Measurements from ENCODE around the gene NABP2.

Gene NABP2

GRCh38 chr12:56213878-56214277 is 10.3 kb upstream of the NABP2 start:
- no peak for DNase-seq (ENCODE audit: low spot score)

DNA sequence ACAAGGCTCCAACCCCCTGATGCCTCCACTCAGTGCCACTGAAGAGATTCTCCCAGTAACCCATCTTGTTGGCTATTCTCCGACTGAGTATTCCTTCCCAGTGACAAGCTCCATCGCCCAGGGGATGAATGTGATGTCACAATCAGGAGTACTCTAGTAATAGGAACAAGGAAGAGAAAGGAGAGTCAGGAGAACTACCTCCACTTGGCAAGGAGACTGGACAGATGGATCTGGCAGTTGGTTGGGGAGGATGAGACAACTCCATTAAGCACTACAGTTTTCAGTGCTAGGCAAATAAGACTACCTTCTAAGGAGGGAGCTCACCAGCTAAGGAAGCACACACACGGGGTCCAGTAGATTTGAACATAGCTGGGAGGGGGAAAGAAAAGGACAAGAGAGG is 7.7 kb upstream of the NABP2 start:
- DNase-seq (ENCODE audit: low spot score), result no peak

DNA sequence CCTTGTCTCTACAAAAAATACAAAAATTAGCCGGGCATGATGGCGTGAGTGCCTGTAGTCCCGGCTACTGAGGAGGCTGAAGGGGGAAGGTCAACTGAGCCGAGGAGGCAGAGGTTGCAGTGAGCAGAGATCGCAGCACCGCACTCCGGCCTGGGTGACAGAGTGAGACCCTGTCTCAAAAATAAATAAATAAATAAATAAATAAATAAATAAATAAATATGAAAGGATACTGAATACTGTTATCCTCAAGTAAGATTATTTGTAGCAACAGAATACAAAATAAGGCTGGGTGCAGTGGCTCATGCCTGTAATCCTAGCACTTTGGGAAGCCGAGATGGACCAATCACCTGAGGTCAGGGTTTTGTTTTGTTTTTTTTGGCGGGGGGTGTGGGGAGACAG is 4.3 kb upstream of the NABP2 start:
- no peak for DNase-seq (ENCODE audit: low spot score)

DNA sequence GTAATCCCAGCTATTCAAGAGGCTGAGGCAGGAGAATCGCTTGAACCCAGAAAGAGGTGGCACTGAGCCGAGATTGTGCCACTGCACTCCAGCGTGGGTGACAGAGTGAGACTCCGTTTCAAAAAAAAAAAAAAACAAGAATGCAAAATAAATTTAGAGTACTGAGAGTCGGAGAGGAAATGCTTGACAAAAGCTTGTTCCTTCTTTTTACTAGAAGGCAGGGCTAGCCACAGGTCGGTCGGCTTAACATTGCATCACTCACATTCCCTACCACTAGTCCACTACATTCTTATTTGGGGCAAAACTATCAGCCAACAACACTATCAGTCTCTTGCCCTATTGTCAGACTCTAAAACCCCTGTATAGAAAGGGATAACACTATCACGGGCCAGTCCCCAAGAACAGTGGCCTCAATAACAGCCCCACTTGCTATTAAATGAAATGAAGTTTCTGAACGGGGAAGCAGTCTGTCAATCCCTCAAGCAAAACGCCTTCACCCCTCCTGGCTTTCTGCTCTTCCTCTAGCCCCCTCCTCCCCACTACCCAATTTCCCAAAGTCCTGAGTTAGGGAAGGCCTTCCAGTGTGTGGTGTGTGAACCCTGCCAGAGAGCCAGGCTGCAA is 3.4 kb upstream of the NABP2 start:
- no peak for DNase-seq (ENCODE audit: low spot score)

GRCh38 chr12:56221232-56221756 is 2.8 kb upstream of the NABP2 start:
- peak; percentile 79 for DNase-seq (ENCODE audit: low spot score)

DNA sequence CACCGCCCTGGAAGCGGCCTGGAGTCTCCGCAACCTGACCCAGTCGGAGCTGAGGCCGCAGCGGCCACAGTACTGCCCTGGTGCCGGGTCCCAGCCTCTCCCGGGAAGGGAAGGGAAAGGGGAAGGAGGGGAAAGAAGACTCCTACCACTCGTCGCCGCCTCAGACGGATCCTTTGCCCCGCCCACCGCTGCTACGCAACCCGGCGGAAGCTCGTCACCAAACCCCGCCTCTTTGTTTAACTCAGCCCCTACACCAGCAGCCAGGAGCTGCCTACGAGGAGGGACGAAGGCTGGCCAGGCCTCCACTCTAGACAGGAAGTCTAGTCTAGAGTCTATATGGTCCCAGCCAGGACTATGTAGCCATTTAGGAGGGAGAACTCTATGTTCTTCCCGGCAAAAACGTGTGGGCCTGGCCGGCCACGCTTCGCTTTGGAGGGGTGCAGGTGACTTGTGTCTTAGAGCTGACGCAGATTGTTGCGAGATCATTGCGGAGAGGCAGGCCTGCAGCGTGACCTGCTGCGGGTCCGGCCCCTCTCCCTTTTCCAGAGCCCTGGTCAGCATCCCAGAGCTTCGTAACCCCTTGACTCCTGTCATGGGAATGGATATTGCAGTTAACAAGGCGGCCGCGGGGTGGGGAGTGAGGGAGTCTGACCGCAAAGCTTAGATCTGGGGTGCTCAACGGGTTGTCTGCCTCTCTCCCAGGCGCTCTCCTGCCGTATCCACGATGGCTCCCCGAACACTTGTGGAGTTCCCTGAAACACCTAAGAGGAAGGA is 2.2 kb upstream of the NABP2 start, which contains the start of gene RNF41:
TSS of gene RNF41 (minus strand) at position 166 of the 774 bp plus-strand sequence. CDS start 7,875 bp downstream, outside the sequence.
- peak; percentile 96 for DNase-seq (ENCODE audit: low spot score)

GRCh38 chr12:56222531-56222895 is 1.6 kb upstream of the NABP2 start:
- DNase-seq (ENCODE audit: low spot score), result no peak

GRCh38 chr12:56223571-56224101 is 506 bp upstream of the NABP2 start:
- no peak for DNase-seq (ENCODE audit: low spot score)

DNA sequence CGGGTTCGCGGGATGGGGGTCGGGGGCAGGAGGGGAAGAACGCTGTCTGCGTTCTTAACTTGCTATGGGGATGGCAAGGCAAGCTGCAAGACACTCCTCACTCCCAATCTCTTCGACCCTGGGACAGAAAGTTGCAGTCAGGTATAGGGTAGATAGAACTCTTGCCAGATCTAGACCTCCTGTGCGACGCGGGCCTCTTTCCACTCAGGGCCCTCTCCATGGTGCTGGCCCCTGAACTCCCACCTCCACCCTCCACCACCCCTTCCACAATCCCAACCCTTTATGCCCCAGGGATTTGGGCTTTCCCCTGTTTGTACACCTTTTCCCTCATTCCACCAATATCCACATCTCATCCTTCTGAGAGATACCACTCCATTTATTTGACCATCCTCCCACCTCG is 812 bp downstream of the NABP2 start:
- DNase-seq (ENCODE audit: low spot score), result no peak

- no peak for DNase-seq (ENCODE audit: low spot score)
Observed at GRCh38 chr12:56229082-56229481, 4.9 kb downstream of the NABP2 start.

DNA sequence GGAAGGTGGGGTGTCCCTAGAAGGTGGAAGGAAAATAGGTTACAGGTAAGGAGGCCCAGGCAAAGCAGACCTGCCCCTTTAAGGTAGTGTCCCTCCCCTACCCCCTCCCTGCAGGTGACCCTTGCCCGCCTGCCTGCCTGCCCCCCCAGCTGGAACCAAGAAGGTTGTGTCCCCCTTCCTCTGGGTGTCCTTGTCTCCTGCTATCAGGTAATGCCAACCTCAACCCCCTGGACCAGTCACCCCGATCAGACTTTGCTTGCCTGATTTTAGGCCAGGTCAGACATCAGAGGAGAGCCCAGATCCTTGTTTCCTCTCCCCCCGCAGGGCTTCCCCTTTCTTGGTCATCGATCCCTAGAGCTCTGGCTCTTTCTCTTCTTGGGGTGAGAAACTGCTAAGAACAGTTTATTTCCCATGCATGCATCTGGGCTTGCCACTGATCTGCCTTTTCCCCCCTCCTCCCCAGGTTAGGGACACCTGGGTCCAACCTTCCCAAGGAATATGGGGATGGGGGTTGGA is 5.8 kb downstream of the NABP2 start, which contains the start of gene SLC39A5:
TSS of gene SLC39A5 (plus strand) at position 136 of the 516 bp plus-strand sequence. CDS start 1,224 bp downstream, outside the sequence.
- no peak for DNase-seq (ENCODE audit: low spot score)

DNA sequence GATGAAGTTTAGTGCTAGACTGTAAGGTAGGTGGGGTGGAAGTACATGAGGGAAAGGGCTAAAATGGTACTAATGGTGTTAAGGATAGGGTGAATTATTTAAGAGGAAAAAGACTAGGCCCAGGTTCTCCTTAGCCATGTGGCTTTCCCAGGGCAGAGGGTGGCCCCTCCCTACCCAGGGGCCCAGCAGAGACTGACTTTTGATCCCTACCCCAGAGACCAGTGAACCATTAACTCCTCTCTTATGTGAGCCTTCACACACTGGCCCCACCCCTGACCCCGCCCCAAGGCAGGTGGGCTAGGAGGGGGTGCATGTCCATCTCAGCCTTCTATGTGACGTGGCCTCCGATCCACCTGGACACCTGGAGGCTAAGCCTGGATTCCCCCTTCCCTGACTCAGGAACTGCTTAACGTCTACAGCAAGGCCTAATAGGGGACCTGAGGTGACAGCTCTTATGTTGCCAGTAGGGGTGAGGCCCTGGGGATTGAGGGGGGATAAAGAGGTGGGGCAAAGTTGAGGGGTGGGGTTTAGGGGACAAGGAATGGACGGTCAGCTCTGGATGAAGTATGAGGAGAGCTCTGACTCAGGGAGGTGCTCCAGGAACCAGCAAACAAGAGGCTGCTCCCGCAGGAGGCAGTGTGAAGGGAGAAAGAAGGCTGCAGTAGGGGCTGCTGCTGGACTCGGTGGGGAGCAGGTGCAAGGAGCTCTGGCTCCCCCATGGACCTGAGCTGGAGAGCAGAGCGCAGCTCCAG is 6.5 kb downstream of the NABP2 start:
- DNase-seq (ENCODE audit: low spot score), result peak; percentile 40

- DNase-seq (ENCODE audit: low spot score), result no peak
Observed at GRCh38 chr12:56231184-56231582, 7.0 kb downstream of the NABP2 start.

DNA sequence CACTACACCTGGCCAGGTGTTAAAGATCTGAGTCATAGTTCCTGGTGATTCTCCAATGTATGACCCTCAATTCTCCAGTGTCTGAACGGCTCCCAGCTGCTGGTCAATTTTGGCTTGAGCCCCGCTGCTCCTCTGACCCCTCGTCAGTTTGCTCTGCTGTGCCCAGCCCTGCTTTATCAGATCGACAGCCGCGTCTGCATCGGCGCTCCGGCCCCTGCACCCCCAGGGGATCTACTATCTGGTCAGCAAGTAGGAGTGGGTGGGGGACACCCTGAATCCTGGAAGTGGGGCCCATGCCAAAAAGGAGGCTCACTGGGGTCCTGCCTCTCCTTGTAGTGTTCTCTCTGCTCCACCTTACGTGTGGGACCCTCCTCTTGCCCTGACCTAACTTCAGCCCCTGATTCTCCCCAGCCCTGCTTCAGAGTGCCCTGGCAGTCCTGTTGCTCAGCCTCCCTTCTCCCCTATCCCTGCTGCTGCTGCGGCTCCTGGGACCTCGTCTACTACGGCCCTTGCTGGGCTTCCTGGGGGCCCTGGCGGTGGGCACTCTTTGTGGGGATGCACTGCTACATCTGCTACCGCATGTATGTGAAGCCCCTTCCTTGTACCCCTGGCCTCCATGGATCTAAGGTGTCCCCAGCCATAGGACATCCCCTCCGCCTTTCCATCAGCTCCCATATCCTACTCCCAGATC is 10.7 kb downstream of the NABP2 start:
- no peak for DNase-seq (ENCODE audit: low spot score)

DNA sequence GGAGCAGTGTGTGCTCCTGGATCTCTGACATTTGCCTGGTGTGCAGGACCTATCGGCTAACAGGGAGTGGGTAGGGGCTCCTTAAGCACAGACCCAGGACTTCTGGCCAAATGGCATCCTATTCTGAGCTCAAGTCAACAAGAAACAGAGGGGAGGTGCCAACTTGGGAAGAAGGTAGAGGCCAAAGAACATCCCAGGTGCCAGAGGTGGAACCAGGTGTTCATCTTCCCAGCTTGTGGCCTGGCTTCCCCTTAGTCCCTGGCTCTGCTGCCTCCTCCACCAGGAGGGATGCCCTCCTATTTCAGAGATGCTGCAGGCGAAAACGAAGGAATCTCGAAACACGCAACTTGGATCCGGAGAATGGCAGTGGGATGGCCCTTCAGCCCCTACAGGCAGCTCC is 11.9 kb downstream of the NABP2 start:
- no peak for DNase-seq (ENCODE audit: low spot score)

DNA sequence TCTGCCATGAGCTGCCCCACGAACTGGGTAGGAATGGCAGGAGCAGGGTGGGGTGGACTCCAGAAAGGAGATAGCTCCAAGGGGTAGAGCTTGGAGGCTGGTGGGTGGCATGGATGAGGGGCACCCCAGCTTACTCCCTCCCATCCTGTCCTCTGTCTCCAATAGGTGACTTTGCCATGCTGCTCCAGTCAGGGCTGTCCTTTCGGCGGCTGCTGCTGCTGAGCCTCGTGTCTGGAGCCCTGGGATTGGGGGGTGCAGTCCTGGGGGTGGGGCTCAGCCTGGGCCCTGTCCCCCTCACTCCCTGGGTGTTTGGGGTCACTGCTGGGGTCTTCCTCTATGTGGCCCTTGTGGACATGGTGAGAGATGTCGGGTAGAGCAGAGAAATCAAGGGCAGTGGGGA is 12.8 kb downstream of the NABP2 start:
- DNase-seq (ENCODE audit: low spot score), result no peak

GRCh38 chr12:56237552-56237951 is 13.4 kb downstream of the NABP2 start:
- DNase-seq (ENCODE audit: low spot score), result no peak

DNA sequence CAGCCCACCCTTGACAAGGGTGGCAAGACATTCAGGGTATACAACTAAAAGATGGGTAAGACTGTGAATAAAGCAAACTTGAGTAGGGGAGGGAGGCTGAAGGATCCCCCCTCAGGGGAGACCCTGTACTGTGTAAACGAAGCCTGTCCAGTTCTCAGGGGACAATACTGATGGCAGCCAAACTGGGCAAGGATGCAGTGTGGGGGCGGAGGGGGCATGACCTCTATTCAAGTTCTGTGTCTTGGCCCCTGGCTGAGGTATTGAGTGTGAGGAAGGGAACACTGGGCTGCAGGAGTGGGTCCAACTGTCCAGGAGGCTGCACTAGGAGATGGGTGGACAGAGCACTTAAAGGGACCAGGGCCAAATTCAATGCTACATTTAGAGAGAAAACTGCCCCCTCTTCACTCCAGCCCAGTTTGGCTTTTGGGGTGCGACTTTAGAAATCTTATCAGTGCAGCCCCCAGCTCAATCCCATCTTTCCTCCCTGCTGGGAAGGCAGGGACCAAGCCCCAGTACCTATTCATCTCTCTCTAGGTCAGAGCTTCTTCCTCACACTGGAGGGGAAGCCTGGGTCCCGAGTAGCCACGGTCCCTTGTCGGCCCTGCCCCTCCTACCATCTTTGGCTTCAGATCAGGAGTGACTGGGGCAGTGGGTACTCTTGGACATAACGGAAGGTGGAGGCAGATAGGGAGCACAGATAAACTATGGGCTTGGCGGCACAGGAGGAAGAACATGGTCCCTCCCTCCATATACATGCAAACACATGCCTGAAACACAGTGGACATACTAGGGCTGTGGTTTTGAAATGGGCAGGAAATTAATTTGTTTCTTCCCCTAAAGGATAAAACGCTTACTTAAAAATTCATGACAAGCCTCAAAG is 17.5 kb downstream of the NABP2 start:
- no peak for DNase-seq (ENCODE audit: low spot score)

DNA sequence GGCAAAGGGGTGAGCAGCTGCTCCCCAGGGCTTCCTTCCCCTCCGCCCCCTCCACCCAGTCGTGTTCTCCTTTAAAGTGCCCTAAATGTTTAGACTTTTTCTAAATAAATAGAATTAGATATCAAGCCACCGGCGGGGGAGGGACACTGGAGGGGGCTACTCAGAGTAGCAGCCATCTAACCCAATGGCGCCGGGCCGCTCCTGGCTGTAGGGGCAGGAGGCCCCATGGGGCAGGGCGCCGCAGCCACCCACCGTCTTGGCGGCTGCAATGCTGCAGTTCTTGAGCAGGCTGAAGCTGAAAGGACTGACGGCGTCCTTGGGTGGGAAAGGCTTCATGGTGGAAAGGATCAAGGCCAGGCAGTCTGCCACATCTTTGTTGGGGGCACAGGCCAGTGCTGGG is 18.8 kb downstream of the NABP2 start:
- no peak for DNase-seq (ENCODE audit: low spot score)

- DNase-seq (ENCODE audit: low spot score), result no peak
Observed at GRCh38 chr12:56243731-56244181, 19.6 kb downstream of the NABP2 start.

Data from iPS-NIHi11 (cell line).